HG03135 (cell line): ENCODE measurements around the gene FNDC5.

ENCODE experiments used
- ATAC-seq: cut with Tn5 transposase; IDR thresholded peaks from one replicate; pipeline ENCODE4 v1.9.1; 2021; ENCODE audit warnings: mild to moderate bottlenecking, moderate library complexity; ENCODE audit not compliant: unreplicated experiment

Gene FNDC5

GRCh38 chr1:32867151-32867550 lies 3.6 kb downstream of the FNDC5 start:
- no peak for ATAC-seq

DNA sequence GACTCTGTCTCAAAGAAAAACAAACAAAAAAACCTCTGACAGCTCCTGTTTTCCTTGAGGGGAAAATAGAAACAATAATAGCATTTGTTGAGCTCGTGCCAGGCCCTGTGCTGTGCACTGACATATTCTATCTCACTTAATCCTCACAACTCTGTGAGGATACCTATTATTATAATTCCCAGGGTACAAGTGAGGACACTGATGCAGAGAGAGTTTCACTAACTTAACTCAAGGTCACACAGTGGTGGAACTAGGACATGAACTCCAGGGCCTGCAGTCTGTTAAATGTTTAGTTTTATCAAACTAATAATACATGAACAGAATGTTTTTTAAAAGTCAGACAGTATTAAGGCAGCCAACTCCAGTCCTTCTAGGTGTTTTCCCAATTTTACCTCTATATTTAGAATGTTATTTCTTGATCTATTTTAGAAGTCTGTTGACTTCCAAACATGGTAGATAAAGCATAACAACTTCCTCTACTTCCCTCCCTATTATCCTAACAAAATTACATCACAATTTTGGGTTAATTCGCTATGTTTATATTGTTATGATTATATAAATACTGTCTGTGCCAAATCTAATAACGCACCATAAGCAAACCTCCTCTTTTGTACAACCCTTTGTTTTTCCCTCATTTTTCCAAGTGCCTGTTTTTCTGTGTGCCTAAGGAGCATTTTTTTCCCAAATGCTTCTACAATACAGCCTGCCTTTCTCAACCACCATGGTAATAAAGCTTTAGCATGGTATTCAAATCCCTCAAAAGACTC lies 4.9 kb downstream of the FNDC5 start:
- ATAC-seq = no peak

DNA sequence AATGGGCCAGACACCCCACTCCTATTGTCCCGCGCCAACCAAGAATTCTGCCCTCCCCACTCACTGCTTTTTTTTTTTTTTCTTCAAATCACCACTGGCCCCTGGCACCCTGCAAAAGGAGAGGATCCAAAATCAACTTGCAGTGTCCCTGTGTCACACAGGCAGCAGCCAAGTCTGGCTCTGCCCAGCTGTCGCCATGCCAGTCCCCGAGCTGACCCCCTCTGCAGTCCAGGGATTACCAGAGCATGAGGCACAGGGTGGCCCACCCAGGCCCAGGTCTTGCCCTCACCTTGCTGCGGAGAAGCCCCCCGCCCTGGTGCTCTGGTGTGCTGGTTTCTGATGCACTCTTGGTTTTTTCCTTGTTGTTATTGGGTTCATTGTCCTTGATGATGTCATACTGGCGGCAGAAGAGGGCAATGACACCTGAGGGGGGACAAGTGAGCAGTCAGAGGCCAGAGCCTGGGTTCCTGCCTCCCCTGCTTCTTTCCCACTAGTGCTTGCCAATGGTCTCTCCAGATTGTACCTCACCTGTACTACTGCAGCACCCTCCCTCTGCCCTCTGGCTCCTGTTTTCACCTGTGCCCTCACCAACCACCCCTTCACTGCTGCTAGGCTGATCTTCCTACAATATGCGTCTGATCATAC lies 6.2 kb downstream of the FNDC5 start:
- ATAC-seq = no peak

DNA sequence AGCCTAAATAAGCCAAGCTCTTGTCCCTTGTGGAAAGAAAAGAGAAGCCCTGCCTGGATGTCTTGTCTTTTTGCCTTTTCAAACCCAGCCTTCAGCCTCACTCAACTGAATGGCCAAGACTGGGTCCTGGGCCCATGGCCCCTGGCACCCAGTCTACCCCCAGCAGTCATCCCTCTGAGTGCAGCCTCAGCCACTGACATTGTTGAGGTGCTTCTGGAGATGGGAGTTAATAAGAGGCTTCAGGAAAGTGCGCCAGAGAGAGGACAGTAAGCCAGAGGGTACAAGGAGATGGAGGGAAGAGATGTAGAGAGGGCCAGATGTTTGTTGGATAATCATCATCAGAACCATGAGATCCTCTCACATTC lies 6.8 kb downstream of the FNDC5 start:
- ATAC-seq = no peak

DNA sequence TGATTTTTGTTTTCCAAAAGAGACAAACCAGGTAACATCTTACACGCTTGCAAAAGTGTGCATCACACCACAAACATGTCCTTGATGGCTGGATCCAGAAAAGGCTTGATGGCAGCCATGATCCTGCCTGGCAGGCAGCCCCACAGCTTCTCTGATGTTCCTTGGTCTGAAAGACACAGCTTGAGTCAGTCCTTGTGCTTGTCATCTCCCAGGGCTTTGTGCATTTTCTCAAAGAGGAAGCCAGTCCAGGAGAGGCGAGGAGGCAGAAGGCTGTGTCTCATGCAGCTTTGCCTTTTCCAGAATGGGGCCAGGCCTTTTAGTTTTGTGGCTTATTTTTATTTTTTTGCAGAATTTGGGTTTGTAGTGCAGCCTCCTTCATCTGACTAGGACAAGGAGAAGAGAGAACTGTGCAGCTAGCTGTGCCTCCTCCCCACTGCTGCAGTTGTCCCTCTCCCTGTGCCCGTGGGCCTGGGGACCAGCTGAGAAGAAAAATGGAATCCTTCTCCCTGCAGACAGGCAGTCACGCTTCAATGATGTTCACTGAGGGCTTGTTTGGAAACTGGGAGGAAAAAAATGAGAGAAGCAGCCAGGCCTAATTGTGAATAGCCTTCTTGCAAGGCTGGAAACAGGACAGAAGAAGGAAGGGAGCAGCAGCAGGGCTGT lies 7.4 kb downstream of the FNDC5 start:
- no peak for ATAC-seq

- no peak for ATAC-seq
Observed at GRCh38 chr1:32861904-32862695, 8.6 kb downstream of the FNDC5 start.

- no peak for ATAC-seq
Observed at GRCh38 chr1:32860566-32860965, 10.1 kb downstream of the FNDC5 start.

DNA sequence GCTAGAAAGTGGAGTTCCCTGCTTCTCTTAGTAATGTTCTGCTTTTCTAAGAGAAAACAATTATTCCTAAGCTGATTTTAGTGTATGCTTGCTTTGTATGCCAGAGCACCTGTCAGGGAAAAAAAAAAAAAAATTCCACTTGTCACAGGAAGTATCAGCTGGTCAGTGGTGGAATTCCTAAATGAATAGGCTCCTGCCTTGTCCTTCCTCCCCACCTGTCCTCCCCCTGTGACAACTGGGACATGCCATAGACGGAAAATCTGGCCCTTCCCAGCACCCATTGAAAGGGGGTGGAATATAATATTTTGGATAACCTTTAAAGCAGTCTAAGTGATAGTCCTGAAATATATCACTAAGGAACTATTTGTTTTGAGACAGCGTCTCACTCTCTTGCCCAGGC lies 10.8 kb downstream of the FNDC5 start:
- ATAC-seq = no peak

- no peak for ATAC-seq
Observed at GRCh38 chr1:32858791-32859190, 11.9 kb downstream of the FNDC5 start.

GRCh38 chr1:32858136-32858535 lies 12.6 kb downstream of the FNDC5 start:
- no peak for ATAC-seq

DNA sequence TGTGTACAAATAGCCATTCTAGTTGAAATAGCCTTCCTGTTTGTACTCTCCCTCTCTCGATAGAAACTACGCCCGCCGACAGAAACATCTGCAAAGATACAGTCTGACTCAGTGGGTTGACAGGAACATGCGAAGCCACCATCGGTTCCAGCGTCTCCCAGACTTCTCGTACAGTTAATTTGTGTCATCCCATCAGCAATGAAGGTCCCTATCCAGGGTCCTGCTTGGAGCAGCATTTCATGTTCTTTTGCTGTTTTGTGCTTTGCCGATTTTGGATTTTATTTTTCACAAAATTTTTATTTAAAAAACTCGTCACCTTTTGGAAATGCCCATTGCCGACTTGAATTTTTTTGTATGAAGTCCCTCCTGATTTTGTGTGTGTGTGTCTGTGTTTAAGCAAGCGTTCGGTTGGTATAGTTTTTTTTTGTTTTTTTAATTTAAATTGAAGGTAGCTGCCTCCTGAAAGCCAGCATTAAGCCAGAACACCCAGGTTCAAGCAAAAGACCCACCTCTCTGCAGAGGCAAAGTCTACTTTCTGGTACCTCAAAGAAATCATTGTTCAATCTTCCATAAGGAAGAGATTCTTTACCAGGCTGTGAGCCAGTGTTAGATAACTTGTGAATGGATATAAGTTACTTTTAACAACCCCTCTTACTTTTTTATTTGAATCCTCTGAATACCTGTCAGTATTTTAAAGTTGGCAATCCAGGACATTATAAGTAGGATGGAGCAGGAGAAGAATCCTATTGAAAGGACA lies 14.7 kb downstream of the FNDC5 start:
- ATAC-seq = no peak

GRCh38 chr1:32848354-32849063 lies 22.2 kb downstream of the FNDC5 start:
- ATAC-seq = no peak

- ATAC-seq = no peak
Observed at GRCh38 chr1:32831878-32832277, 38.8 kb downstream of the FNDC5 start.

- ATAC-seq = no peak
Observed at GRCh38 chr1:32830092-32830852, 40.4 kb downstream of the FNDC5 start.

- no peak for ATAC-seq
Observed at GRCh38 chr1:32828341-32828740, 42.4 kb downstream of the FNDC5 start.

DNA sequence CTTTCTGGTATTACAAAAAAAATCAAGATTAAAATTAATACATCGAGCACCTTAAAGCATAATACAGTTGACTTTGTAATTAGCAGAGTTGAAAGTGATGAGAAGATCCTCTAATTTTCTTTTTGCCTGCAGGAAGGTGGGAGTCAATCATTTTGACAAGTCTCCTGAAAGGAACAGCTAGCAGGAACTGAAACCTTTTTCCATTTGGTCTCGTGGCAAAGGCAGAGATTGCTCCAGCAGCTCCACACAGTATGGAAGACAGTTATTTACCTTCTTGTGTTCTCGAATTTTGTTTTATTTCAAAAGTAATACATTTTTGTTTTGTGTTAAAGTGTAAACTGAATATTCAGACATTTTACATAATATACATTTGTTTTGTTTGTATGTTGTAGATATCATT lies 45.5 kb downstream of the FNDC5 start:
- no peak for ATAC-seq

- no peak for ATAC-seq
Observed at GRCh38 chr1:32818804-32819541, 51.7 kb downstream of the FNDC5 start.
